GM23338 (cell line): Measurements from ENCODE around the gene S100Z. TPM values are rescaled to one million over a fixed set of nuclear protein-coding genes. Genes with fewer than 3 reads are reported as not detected.

ENCODE experiments used
- CREB1 ChIP-seq: fragments of 250-450 bp; sonication (Bioruptor Pico); IDR thresholded peaks from 2 replicates; pipeline ENCODE4 v1.5.0; 2020; ENCODE audit warnings: low read depth, mild to moderate bottlenecking, moderate library complexity
- ETS1 ChIP-seq: IDR thresholded peaks from 2 replicates; pipeline ENCODE4 v1.6.1; 2016; ENCODE audit warnings: antibody characterized with exemption
- EZH2 ChIP-seq: fragments of 200-600 bp; sonication (generic); IDR thresholded peaks from one replicate; pipeline ENCODE4 v1.8.0; 2017; ENCODE audit warnings: antibody characterized with exemption, mild to moderate bottlenecking, low read depth; ENCODE audit not compliant: unreplicated experiment
- POLR2AphosphoS5 ChIP-seq: IDR thresholded peaks from 2 replicates; pipeline ENCODE4 v1.6.1; 2016; ENCODE audit warnings: antibody characterized with exemption, low read depth
- REST ChIP-seq: IDR thresholded peaks from one replicate; pipeline ENCODE4 v1.6.1; 2018; ENCODE audit warnings: antibody characterized with exemption; ENCODE audit not compliant: unreplicated experiment
- STAT1 ChIP-seq: IDR thresholded peaks from one replicate; pipeline ENCODE4 v1.6.1; 2016; ENCODE audit warnings: antibody characterized with exemption; ENCODE audit not compliant: unreplicated experiment
- ZNF331 ChIP-seq: fragments of 250-450 bp; sonication (Bioruptor Pico); IDR thresholded peaks from 2 replicates; pipeline ENCODE4 v1.5.0; 2020; ENCODE audit warnings: low read depth, mild to moderate bottlenecking, moderate library complexity
- ZNF462 ChIP-seq: fragments of 250-450 bp; sonication (Bioruptor Pico); IDR thresholded peaks from 2 replicates; pipeline ENCODE4 v1.5.0; 2020; ENCODE audit warnings: mild to moderate bottlenecking, moderate library complexity
- polyA plus RNA-seq: library from polyadenylated mRNA; unstranded; fragments of >200 nt; fragmentation: Nextera tagmentation; extraction: Ambion mirVana; gene quantifications from 2 replicates; pipeline ENCODE4 v1.2.1, GENCODE V29; 2016
- total RNA-seq: library from RNA; depleted of rRNA; stranded (reverse); fragments of >200 nt; shearing (Covaris generic); gene quantifications from 2 replicates; pipeline ENCODE4 v1.2.3, GENCODE V29; 2014

The S100Z gene
- total and polyA plus RNA-seq, 2 experiments from 2014 or later, result not detected

GRCh38 chr5:76831110-76831452, 18.7 kb upstream of the S100Z start (continued):
- TF ChIP-seq ZNF462 (CRISPR knock-in tag), result no peak
- no peak for TF ChIP-seq ZNF331
- TF ChIP-seq REST, result no peak
- TF ChIP-seq CREB1 (CRISPR knock-in tag), result no peak
- no peak for TF ChIP-seq ETS1
- TF ChIP-seq POLR2AphosphoS5, result no peak
- TF ChIP-seq EZH2, result no peak
- no peak for TF ChIP-seq STAT1
